ENCODE data around the gene GCAT. TPM values are rescaled to one million over a fixed set of nuclear protein-coding genes. Genes with fewer than 3 reads are reported as not detected.

GCAT gene
- total and polyA plus RNA-seq, 10 of the 15 experiments (the other 5 are each of a cell fraction or from before 2014, with no cell fraction given): 0.95 to 34.3 (median 15.3) TPM

DNA sequence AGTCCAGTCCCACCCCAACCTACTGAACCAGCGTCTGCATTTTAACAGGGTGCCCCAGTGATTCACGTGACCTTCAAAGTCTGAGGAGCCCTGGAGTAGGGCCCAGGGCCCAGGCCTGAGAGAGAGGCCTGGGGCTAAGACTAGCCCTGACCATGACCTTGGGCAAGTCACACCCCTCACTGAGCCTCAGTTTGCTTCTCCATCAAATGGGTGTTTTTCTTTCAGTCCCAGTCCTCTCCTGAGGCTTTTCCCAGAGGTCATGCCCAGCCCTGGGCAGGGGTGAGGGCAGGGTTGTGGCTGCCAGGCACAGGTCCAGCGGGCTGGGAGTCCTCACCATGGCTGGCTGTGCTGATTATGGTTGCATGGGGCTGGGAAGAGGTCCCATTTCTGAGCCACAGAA lies 33.0 kb upstream of the GCAT start:
- Histone ChIP-seq H3K79me2 (ENCODE audit: control insufficient read depth, insufficient read depth, low read length) (no peaks in the 10 kb centered on the region), H3K27ac (ENCODE audit: control insufficient read depth, insufficient read depth) (no peak overlapping the region), H3K4me1 (ENCODE audit: control insufficient read depth, insufficient read depth, low read length) (peaks cover 17% of the 10 kb centered on the region), H3K36me3 (ENCODE audit: control insufficient read depth in 2 of 2, insufficient read depth in 2 of 2, low read length in 1 of 2) (no peaks in the 10 kb centered on the region; a peak in 1 of 4 replicates), H3K27me3 (replicated peaks in 1 of 2; ENCODE audit: control insufficient read depth in 2 of 2, insufficient read depth in 2 of 2, low read length in 1 of 2) (no peaks in the 10 kb centered on the region), H3K9me3 (replicated peaks; ENCODE audit: control insufficient read depth, insufficient read depth, low read length) (no peaks in the 10 kb centered on the region; the same call in 2 of the 3 replicates), H3K4me3 (no peak overlapping the region), H3K9ac (ENCODE audit: control insufficient read depth, insufficient read depth, low read length) (no peak overlapping the region), H3K4me2 (ENCODE audit: control insufficient read depth, insufficient read depth) (no peak overlapping the region), H2AFZ (ENCODE audit: control insufficient read depth, low read depth, low read length) (no peak overlapping the region), H4K20me1 (ENCODE audit: control insufficient read depth, insufficient read depth) (no peaks in the 10 kb centered on the region; the same call in 1 of the 2 replicates)
- WGBS (ENCODE audit: insufficient coverage, insufficient replicate concordance, low lambda C conversion rate, missing lambda C conversion rate): 95% methylated on average over 3 of the region's 3 CpGs
- ChIA-PET POLR2A (no interaction called here), RAD21 (ENCODE audit: unreplicated experiment) (no interaction called here), CTCF (no interaction called here), SMC1A (ENCODE audit: uncharacterized antibody, unreplicated experiment) (no interaction called here)
- ATAC-seq (no peak), FAIRE-seq (no peak), DNase-seq (ENCODE audit: low read depth, low spot score) (no peak)
- no TSS peak for BruUV-seq (replicated peaks)
- no peak for TF ChIP-seq ZNF622 (IDR thresholded peaks at IDR 0.05)
- TF ChIP-seq PML (IDR thresholded peaks at IDR 0.05; ENCODE audit: low read length): no peak
- no peak for TF ChIP-seq SMAD1 (IDR thresholded peaks at IDR 0.05; ENCODE audit: low read depth, partially characterized antibody)
- no peak for TF ChIP-seq ZNF207 (IDR thresholded peaks at IDR 0.05; ENCODE audit: borderline replicate concordance)
- in situ Hi-C loops (cut with MboI): no loop called here
- intact Hi-C loops (cut with micrococcal nuclease; ENCODE audit: unreplicated experiment): no loop called here

DNA sequence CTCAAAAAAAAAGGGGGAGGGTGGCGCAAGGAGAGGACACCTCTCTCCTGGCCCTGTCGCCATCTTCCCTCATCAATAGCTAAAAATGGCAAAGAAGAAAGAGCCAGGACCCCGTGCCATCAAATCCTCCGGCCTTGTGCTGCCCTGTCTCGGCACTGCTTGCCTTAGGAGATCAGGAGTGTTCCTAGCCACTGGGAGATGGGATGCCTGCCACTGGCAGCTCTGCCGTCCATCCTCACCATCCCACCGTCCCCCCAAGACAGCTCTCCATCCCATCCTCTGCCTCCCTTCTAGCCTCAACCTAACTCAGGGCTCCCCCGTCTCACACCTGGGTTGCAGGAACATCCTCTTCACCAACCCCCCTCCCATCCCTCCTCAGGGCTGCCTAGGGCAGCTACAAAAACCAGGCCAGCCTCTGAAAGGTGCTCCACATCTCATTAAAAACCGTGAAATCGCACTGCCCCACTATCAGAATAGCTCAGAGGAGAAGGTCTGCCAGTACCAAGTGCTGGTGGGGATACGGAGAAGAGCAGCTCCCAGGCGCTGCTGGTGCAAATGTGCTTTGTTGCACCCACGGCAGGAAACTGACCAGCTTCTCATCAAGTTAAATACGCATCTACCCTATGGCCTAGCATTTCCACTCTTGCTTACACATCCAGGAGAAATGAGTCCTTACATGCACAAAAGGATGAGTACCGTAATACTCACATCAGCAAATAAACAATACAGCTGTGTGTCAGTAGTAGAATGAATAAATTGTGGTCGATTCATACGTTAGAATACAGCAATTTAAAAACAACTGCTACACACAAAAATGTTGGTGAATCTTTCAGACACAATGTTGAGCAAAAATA lies 31.7 kb upstream of the GCAT start:
- Histone ChIP-seq H3K27ac (ENCODE audit: control insufficient read depth, insufficient read depth) (no peak overlapping the region), H3K9me3 (replicated peaks; ENCODE audit: control insufficient read depth, insufficient read depth, low read length) (no peaks in the 10 kb centered on the region; the same call in 2 of the 3 replicates), H3K4me1 (ENCODE audit: control insufficient read depth, insufficient read depth, low read length) (peaks cover 17% of the 10 kb centered on the region), H3K79me2 (ENCODE audit: control insufficient read depth, insufficient read depth, low read length) (no peaks in the 10 kb centered on the region), H3K4me3 (no peak overlapping the region), H3K9ac (ENCODE audit: control insufficient read depth, insufficient read depth, low read length) (no peak overlapping the region), H4K20me1 (ENCODE audit: control insufficient read depth, insufficient read depth) (no peaks in the 10 kb centered on the region; the same call in 1 of the 2 replicates), H3K27me3 (replicated peaks in 1 of 2; ENCODE audit: control insufficient read depth in 2 of 2, insufficient read depth in 2 of 2, low read length in 1 of 2) (no peaks in the 10 kb centered on the region), H3K36me3 (ENCODE audit: control insufficient read depth in 2 of 2, insufficient read depth in 2 of 2, low read length in 1 of 2) (no peaks in the 10 kb centered on the region; a peak in 1 of 4 replicates), H2AFZ (ENCODE audit: control insufficient read depth, low read depth, low read length) (no peak overlapping the region), H3K4me2 (ENCODE audit: control insufficient read depth, insufficient read depth) (no peak overlapping the region)
- in situ Hi-C loops (cut with MboI): no loop called here
- ATAC-seq (no peak), DNase-seq (ENCODE audit: low read depth, low spot score) (no peak), FAIRE-seq (no peak)
- SMC1A ChIA-PET (ENCODE audit: uncharacterized antibody, unreplicated experiment): no interaction called here
- RAD21 ChIA-PET (ENCODE audit: unreplicated experiment): interaction anchor here (1.4 kb wide), 1 partner anchor 9 kb away, joined by 3 read pairs; no protein-coding TSS in a partner anchor
- no peak for TF ChIP-seq TARDBP (IDR thresholded peaks at IDR 0.05; ENCODE audit: borderline replicate concordance)
- no peak for TF ChIP-seq PAX5 (IDR thresholded peaks at IDR 0.05; ENCODE audit: borderline replicate concordance, low read depth, low read length)
- TF ChIP-seq RCOR1 (conservative IDR thresholded peaks at IDR 0.05; ENCODE audit: low read depth, low read length): no peak
- no peak for TF ChIP-seq RBBP5 (conservative IDR thresholded peaks at IDR 0.05)
- no peak for TF ChIP-seq ZNF24 (IDR thresholded peaks at IDR 0.05)
- 0 out of 2 replicates have a peak, but pooled peaks have one; percentile 4 for TF ChIP-seq RUNX3 (IDR thresholded peaks at IDR 0.05; ENCODE audit: low read length)
- no peak for TF ChIP-seq RAD51 (IDR thresholded peaks at IDR 0.05)
- TF ChIP-seq, protein P1, sequence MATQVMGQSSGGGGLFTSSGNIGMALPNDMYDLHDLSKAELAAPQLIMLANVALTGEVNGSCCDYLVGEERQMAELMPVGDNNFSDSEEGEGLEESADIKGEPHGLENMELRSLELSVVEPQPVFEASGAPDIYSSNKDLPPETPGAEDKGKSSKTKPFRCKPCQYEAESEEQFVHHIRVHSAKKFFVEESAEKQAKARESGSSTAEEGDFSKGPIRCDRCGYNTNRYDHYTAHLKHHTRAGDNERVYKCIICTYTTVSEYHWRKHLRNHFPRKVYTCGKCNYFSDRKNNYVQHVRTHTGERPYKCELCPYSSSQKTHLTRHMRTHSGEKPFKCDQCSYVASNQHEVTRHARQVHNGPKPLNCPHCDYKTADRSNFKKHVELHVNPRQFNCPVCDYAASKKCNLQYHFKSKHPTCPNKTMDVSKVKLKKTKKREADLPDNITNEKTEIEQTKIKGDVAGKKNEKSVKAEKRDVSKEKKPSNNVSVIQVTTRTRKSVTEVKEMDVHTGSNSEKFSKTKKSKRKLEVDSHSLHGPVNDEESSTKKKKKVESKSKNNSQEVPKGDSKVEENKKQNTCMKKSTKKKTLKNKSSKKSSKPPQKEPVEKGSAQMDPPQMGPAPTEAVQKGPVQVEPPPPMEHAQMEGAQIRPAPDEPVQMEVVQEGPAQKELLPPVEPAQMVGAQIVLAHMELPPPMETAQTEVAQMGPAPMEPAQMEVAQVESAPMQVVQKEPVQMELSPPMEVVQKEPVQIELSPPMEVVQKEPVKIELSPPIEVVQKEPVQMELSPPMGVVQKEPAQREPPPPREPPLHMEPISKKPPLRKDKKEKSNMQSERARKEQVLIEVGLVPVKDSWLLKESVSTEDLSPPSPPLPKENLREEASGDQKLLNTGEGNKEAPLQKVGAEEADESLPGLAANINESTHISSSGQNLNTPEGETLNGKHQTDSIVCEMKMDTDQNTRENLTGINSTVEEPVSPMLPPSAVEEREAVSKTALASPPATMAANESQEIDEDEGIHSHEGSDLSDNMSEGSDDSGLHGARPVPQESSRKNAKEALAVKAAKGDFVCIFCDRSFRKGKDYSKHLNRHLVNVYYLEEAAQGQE (IDR thresholded peaks at IDR 0.05; ENCODE audit: low read depth, low read length): no peak
- TF ChIP-seq KDM1A (IDR thresholded peaks at IDR 0.05; ENCODE audit: borderline replicate concordance): no peak
- CTCF ChIA-PET: interaction anchor here (1.4 kb wide), 1 partner anchor 8 kb away, joined by 4 read pairs; no protein-coding TSS in a partner anchor
- intact Hi-C loops (cut with micrococcal nuclease; ENCODE audit: unreplicated experiment): no loop called here
- POLR2A ChIA-PET: interaction anchor here (0.7 kb wide), 1 partner anchor 148 kb away, joined by 4 read pairs; no protein-coding TSS in a partner anchor
- WGBS (ENCODE audit: insufficient coverage, insufficient replicate concordance, low lambda C conversion rate, missing lambda C conversion rate): 70% methylated on average over 17 of the region's 17 CpGs
- TSS peak; percentile 30 for BruUV-seq (replicated peaks)

All from GM12878 (cell line).